Measurements from ENCODE around the gene LSM2.

The LSM2 gene

DNA sequence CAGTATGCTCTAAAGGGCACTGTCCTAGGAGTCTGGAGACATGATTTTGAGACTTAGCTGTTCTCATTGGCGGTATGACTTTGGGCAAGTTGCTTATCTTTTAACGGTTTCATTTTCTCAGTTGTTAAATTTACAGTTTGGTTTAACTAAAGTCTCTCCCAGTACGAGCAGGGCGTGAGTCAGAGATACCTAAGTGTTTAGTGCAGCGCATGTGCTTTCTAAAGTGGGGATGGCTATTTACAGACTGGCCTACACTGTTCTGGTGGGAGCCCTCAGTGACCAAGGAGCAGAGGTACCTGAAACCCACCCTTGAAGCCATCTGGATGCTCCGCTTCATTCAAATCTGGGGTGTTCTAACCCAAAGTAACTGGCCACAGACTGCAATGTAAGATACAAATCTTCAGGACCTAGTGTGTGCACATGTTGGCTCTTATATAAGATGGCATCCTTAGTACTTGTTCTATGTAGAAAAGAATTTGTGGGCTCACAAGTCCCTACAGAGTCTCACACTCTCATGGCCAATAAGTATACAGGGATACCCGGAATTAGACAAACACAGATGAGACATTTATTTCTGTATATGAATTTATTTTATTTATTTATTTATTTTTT, 56.2 kb downstream of the LSM2 start:
- no peak for DNase-seq (ENCODE audit: low read depth in 3 of 3)

GRCh38 chr6:31749301-31750036, 57.3 kb downstream of the LSM2 start:
- DNase-seq (ENCODE audit: low read depth in 3 of 3) = no peak
